OCI-LY7 (cell line): ENCODE results near the gene SLC4A5. TPM values are rescaled to one million over a fixed set of nuclear protein-coding genes. Genes with fewer than 3 reads are reported as not detected.

Experiments
- BruUV-seq: library from RNA; stranded (reverse); fragments of 400-500 nt; replicated peaks from 2 replicates; lab custom pipeline; 2021; lab: Mats Ljungman, UMichigan
- CTCF ChIA-PET: fragments of 300-600 bp; sonication (Branson Sonifier 250); formaldehyde crosslinking; loops from one replicate; lab custom pipeline; 2022; ENCODE audit warnings: antibody characterized with exemption; ENCODE audit not compliant: unreplicated experiment; lab: Charles Lee
- POLR2A ChIA-PET: fragments of 300-600 bp; sonication (Branson Sonifier 250); formaldehyde crosslinking; loops from one replicate; lab custom pipeline; 2022; ENCODE audit warnings: antibody characterized with exemption; lab: Charles Lee
- DNase-seq: peaks from one replicate; pipeline ENCODE4 v3.0.0-alpha.2; 2015; ENCODE audit warnings: low spot score
- H2AFZ ChIP-seq: fragments of 200-600 bp; sonication (generic), shearing (Covaris generic); 2 replicates; pipeline ENCODE4 v1.6.1; 2014; ENCODE audit warnings: mild to moderate bottlenecking, antibody characterized with exemption, low read length, moderate library complexity
- H3K27ac ChIP-seq: fragments of 200-600 bp; sonication (generic); 2 replicates; pipeline ENCODE4 v1.5.1; 2014; ENCODE audit warnings: mixed run types, low read depth, mild to moderate bottlenecking, moderate library complexity, low read length, inconsistent platforms; ENCODE audit not compliant: poor library complexity, severe bottlenecking
- H3K36me3 ChIP-seq: fragments of 200-600 bp; sonication (generic); 2 replicates; pipeline ENCODE4 v1.6.1; 2014; ENCODE audit warnings: mild to moderate bottlenecking, antibody characterized with exemption, low read length, moderate library complexity, mixed read lengths; ENCODE audit not compliant: insufficient read depth
- H3K4me1 ChIP-seq: fragments of 200-600 bp; sonication (generic); 2 replicates; pipeline ENCODE4 v1.5.1; 2014; ENCODE audit warnings: mild to moderate bottlenecking, low read length; ENCODE audit not compliant: insufficient read depth, poor library complexity, severe bottlenecking
- H3K4me2 ChIP-seq: fragments of 200-600 bp; sonication (generic); 2 replicates; pipeline ENCODE4 v1.6.1; 2014; ENCODE audit warnings: mild to moderate bottlenecking, low read length
- H3K4me3 ChIP-seq: fragments of 200-600 bp; sonication (generic); 2 replicates; pipeline ENCODE4 v1.5.1; 2014; ENCODE audit warnings: mild to moderate bottlenecking, low read depth, low read length; ENCODE audit not compliant: poor library complexity, severe bottlenecking
- H3K79me2 ChIP-seq: fragments of 200-600 bp; sonication (generic); 2 replicates; pipeline ENCODE4 v1.6.1; 2016; ENCODE audit warnings: low read depth, mild to moderate bottlenecking, low read length, moderate library complexity, mixed read lengths; ENCODE audit not compliant: insufficient read depth
- H3K9me2 ChIP-seq: fragments of 200-600 bp; sonication (generic); 2 replicates; pipeline ENCODE4 v1.6.1; 2016; ENCODE audit warnings: mild to moderate bottlenecking, low read length, mixed read lengths; ENCODE audit not compliant: insufficient read depth
- H3K9me3 ChIP-seq: fragments of 200-600 bp; sonication (generic); 2 replicates; pipeline ENCODE4 v1.6.1; 2014; ENCODE audit warnings: mild to moderate bottlenecking, mixed run types, low read length, mixed read lengths
- H4K20me1 ChIP-seq: fragments of 200-600 bp; sonication (generic); 2 replicates; pipeline ENCODE4 v1.6.1; 2014; ENCODE audit warnings: mild to moderate bottlenecking, antibody characterized with exemption, low read length, moderate library complexity, mixed read lengths; ENCODE audit not compliant: insufficient read depth
- CTCF ChIP-seq: fragments of 200-600 bp; sonication (generic); conservative IDR thresholded peaks from 2 replicates; pipeline ENCODE4 v1.5.1; 2014; ENCODE audit warnings: mild to moderate bottlenecking, antibody characterized with exemption, low read length, moderate library complexity, mixed read lengths
- EZH2phosphoT487 ChIP-seq: fragments of 200-600 bp; sonication (generic); IDR thresholded peaks from 2 replicates; pipeline ENCODE4 v1.6.1; 2018; ENCODE audit warnings: low read depth, borderline replicate concordance, mild to moderate bottlenecking, mixed run types, antibody characterized with exemption, low read length, moderate library complexity, mixed read lengths
- intact Hi-C: fragments of 100-400 bp; cut with micrococcal nuclease; formaldehyde crosslinking; loops from one replicate; pipeline ENCODE4 v1.10.0; 2022; ENCODE audit not compliant: unreplicated experiment
- total RNA-seq, 2 experiments: library from RNA; depleted of rRNA in 1 of 2; stranded (reverse); fragments of >200 nt in 1 of 2; shearing (Covaris generic) in 1 of 2; gene quantifications; 2 replicates each; pipeline ENCODE4 v1.2.3, GENCODE V29; 2014 to 2022

SLC4A5 gene
- total RNA-seq, 2 experiments from 2014 or later: 1.2 to 7.0 TPM

GRCh38 chr2:74252036-74252435, 91.2 kb downstream of the SLC4A5 start:
- H3K27ac ChIP-seq: no peak overlapping the region
- DNase-seq: no peak
- CTCF ChIA-PET: no interaction called here

GRCh38 chr2:74250189-74250631, 93.0 kb downstream of the SLC4A5 start:
- intact Hi-C loops: loop anchor here (1.0 to 2.0 kb wide), 4 partner anchors 85 to 233 kb away; partner anchors contain the start of gene TTC31
- peak; percentile 77 for DNase-seq
- Histone ChIP-seq H3K9me2 (no peaks in the 10 kb centered on the region), H3K36me3 (no peaks in the 10 kb centered on the region), H3K27ac (no peak overlapping the region), H2AFZ (no peak overlapping the region), H4K20me1 (no peaks in the 10 kb centered on the region), H3K9me3 (no peaks in the 10 kb centered on the region), H3K4me2 (no peak overlapping the region), H3K4me1 (no peaks in the 10 kb centered on the region), H3K79me2 (no peaks in the 10 kb centered on the region), H3K4me3 (no peak overlapping the region)
- POLR2A ChIA-PET: interaction anchor here (0.9 to 1.0 kb wide), 2 partner anchors 74 to 107 kb away, joined by 3 read pairs; no protein-coding TSS in a partner anchor
- no TSS peak for BruUV-seq
- CTCF ChIA-PET: interaction anchor here (0.7 to 2.0 kb wide), 7 partner anchors 18 to 338 kb away, joined by 3 to 14 read pairs (median 3); no protein-coding TSS in a partner anchor
- no peak for TF ChIP-seq EZH2phosphoT487
- TF ChIP-seq CTCF: peak; percentile 99

More at GRCh38 chr2:74252036-74252435, 91.2 kb downstream of the SLC4A5 start:
- Histone ChIP-seq H3K79me2 (no peaks in the 10 kb centered on the region), H3K4me3 (no peak overlapping the region), H3K4me1 (no peaks in the 10 kb centered on the region), H4K20me1 (no peaks in the 10 kb centered on the region), H3K9me3 (no peaks in the 10 kb centered on the region), H2AFZ (no peak overlapping the region), H3K9me2 (no peaks in the 10 kb centered on the region), H3K4me2 (no peak overlapping the region), H3K36me3 (no peaks in the 10 kb centered on the region)
- POLR2A ChIA-PET: no interaction called here
- BruUV-seq: no TSS peak
- intact Hi-C loops: no loop called here
- TF ChIP-seq CTCF (no peak), EZH2phosphoT487 (no peak)

- Histone ChIP-seq H3K9me2 (no peaks in the 10 kb centered on the region), H3K36me3 (no peaks in the 10 kb centered on the region), H2AFZ (no peak overlapping the region), H3K9me3 (no peaks in the 10 kb centered on the region), H3K79me2 (no peaks in the 10 kb centered on the region), H3K4me1 (no peaks in the 10 kb centered on the region), H3K27ac (no peak overlapping the region), H4K20me1 (no peaks in the 10 kb centered on the region), H3K4me2 (no peak overlapping the region), H3K4me3 (no peak overlapping the region)
- ChIA-PET CTCF (interaction anchor here (0.7 to 2.0 kb wide), 7 partner anchors 18 to 338 kb away, joined by 3 to 14 read pairs (median 3); no protein-coding TSS in a partner anchor), POLR2A (interaction anchor here (0.5 to 1.0 kb wide), 4 partner anchors 75 to 308 kb away, joined by 3 to 6 read pairs (median 3); no protein-coding TSS in a partner anchor)
- intact Hi-C loops: loop anchor here (1.0 to 5.0 kb wide), 5 partner anchors 86 to 338 kb away; partner anchors contain the start of gene TTC31
- no peak for TF ChIP-seq EZH2phosphoT487
- no peak for TF ChIP-seq CTCF
- no peak for DNase-seq
- no TSS peak for BruUV-seq
Measured at GRCh38 chr2:74249406-74250122, 93.7 kb downstream of the SLC4A5 start.
